GF-D8 (cell line): ENCODE measurements around the gene ACAP2.
"Not testable (repeated sequence)": the region's sequence is repeated elsewhere in the genome, so short reads cannot be mapped to it uniquely, and the experiment has no call there.

Experiments
- DNase-seq: peaks from one replicate; lab custom pipeline; 2025; lab: John Stamatoyannopoulos, UW

The ACAP2 gene

DNA sequence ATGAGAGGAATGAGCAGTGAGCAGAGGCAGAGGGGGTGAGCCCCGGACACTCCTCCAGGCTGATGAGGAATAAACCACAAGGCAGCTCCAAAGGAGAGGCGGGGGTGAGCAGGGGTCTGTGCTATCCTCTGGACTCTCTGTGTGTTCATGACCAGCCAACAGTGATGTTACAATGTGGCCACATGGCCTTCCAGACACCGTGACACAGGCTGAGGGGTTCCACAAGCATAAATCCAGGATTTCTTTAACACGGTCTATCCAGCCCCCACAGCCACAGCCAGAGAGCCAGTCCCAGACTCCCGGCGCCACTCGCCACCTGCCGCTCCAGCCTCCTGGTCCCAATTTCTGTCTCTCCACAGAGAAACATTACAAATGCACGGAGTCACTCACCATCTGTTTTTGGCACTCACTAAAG lies 196.2 kb downstream of the ACAP2 start:
- no peak for DNase-seq

DNA sequence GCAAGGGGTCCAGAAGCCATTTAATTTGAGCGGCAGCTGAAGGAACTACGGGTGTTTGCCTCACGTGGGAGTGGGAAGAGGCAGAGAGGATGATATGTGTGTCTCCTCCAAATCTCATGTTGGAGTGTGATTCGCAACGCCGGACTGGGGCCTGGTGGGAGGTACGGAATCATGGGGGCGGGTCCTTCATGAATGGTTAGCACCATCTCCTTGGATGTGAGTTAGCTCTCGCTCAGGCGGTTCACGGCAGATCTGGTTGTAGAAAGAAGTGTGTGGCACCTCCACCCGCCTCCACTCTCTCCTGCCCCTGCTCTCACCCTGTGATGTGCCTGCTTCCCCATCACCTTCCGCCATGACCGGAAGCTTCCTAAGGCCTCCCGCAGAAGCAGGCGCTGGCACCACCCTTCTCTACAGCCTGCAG lies 197.3 kb downstream of the ACAP2 start:
- no peak for DNase-seq

DNA sequence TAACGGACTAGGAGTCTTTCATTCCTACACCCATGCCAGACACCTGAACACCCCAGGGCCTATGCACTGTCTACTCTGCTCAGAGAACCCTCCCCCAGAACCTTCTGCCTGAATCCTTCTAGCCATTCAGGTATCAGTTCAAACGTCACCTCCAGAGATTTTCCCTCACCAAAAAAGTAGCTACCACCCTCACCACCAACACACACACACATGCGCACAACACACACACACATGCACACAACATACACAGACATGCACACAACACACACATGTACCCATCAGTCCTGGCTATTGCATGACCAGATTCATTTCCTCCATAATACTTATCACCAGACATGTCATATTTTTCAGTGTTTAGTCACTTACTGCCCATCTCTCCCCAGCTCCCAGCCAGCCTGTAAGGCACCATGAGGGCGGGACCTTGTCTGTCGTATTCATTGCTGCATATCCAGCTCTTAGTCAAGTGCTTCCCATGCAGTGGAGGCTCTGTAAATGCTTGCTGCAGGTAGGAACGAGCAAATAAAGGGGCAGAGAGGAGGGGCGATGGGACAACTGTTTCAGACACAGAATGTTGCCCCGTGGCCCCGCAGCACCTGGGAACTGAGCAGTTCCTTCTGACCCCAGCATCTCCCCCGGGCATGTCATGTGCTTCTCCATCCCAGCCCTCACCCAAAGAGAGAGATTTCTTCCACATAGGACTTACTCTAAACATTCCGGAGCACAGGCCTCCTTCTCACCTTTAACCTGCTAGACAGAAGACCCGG lies 201.0 kb downstream of the ACAP2 start:
- no peak for DNase-seq

DNA sequence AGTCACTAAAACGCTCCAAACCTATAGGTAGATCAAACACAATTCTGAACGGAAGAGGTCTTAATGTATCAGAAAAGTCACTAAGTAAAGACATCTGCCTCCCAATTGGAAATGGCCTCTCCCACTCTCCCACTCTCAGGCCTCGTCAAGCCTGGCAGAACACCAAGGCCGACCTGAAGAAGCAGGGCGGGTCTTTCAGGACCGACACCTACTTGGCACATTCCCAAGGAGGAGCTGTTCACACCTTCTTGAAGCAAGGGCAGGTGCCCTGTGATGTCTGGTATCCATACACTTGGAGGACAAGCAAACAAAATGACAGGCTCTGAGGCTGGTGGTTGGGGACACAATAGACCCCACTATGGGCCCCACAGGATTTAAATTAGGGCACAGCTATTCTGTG lies 201.9 kb downstream of the ACAP2 start:
- no peak for DNase-seq

DNA sequence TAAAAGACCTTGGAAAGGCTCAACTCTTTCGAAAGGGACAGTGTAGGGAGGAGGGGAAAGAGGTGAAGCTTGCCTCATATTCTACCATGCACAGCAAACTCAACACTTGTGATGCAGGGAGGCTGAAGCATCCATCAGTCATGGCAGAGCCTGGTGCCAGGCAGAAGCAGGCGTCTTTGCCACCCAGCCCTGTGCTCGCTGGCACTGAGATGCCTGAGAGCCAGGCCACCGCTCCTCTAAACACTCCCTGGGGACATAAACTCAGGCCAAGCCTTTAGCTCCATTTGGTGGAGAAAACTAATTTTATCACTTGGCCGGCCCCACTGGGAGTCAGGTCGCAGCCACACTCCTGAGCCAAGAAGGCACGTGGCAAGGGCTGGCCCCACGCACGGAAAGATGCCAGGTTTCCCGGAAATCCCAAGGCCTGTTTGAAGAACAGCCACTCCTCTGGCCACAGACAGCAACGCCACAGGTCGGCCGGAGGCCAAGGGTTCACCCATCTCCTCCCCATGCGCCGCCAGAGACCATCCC lies 202.6 kb downstream of the ACAP2 start:
- DNase-seq = no peak

DNA sequence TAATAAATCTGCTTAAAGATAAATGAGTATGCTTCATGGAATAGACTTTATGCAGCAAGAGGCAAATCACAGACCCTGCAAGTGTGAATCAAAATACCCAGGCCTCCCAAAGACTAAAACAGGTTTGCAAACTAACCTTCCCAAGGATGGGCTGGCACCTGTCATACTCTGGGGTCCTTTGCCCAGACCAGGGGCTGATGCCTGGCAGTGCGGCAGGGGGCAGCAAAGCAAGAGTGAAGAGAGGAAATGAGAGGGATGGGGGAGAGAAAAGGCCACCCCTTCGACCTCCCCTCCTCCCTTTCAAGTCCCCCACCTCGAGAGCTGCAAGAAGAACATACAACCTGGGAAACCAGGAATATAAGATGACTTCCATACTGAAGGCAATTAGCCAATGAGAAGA lies 203.7 kb downstream of the ACAP2 start:
- no peak for DNase-seq

DNA sequence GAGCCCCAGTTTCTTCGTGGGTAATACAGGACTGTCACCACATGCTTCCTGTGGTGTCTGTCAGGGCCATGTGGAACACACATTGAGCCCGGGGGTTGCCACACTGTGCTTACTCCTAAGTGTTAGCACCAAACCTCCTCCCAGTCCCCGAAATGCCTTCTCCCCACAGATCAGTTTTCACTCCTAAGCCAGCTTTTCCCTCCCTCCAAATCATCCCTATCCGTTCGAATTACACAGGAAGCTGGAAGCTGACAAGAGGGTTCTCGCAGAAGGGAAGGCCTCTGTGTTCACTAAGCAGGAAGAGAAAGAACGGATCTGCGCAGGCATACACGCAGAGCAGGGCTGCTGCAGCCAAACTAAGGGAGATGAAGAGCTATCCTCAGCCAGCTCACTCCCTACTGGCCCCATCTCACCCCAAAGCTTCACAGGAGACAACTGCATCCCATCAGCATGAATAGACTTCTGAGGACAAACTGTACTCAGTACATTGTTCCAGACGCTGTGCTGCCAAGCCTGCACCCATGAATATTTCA lies 204.2 kb downstream of the ACAP2 start:
- DNase-seq = no peak

DNA sequence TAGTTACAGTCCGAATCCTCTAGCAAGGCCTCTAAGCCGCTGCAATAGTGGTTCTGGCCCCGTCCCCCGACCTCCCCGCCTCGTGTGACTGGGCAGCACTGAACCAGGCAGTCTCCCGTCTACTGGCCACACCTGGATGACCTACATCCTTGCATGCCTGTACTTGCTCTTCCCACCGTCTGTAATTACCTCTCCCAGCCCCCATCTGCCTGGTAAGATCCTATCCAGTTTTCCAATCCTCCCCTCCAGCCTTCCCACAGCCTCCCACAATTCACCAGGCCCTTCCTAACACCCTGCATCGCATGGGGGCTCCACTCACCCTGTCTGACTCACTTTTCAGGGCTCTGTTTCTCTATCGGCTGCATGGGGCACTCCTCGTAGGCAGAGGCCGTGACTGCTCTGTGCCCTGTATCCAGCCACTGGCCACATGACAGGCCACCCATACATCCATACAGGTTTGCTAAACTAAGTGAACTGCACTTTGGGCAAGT lies 204.7 kb downstream of the ACAP2 start:
- no peak for DNase-seq

DNA sequence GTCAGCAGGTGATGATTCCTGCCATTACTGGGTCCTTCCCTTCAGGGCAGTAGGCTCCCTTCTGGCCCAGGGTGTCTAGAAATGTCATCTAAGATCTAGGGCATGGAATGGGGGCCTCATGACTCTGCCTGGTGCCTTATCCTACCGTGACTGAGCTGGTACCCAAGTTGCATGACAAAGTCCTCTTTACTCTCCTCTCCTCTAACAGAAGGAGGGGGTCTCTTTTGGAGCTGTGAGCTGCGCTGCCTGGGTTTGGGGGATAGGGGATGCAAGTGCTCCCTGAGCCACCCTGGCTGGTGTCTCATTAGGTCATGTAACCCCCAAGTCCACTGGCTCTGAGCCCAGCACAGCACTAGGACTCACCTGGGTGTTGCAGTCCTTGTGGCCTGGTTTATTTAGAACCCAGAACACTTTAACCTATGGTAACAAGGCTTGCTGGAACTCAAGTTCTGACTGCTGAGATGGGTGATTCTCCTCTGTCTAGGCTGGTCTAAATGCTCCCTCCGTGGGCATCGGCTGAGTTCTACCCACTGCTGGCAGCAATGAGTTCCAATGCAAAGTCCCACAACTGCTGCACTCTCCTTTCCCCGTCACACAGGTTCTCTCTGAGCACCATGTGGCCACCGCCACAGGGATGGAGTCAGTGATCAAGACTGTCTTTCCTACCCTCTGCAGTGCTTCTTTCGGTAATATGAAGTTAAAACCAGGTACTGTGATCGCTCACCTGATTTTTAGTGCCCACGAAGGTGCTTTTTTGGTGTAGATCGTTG lies 205.8 kb downstream of the ACAP2 start:
- no peak for DNase-seq

DNA sequence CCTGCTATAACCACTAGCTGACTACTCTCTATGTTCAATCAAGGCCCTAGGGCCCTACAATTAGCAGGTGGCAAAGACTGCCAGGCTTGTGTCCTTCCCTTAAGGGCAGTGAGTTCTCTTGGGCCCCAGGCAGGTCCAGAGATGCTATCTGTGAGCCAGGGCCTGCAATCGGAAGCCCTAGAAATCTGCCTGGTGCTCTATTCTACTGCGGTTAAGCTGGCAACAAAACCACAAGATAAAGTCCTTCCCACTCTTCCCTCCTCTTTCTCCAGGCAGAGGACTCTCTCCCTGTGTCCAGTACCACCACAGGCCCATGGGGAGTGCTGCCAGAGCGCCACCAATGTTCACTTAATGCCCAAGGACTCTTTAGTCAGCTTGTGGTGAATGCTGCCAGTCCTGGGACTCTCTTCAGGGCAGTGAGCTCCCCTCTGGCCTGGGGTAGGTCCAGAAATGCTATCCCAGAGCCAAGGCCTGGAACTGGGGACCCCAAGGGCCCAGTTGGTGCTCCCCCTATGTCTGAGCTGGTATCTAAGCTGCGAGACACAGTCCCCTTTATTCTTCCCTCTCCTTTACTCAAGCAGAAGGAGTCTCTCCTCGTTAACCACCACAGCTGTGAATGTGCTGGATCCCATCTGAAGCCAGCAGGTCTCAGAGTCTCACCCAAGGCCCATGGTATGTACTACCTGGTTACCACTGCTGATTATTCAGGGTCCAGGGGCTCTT lies 206.6 kb downstream of the ACAP2 start:
- DNase-seq = no peak

DNA sequence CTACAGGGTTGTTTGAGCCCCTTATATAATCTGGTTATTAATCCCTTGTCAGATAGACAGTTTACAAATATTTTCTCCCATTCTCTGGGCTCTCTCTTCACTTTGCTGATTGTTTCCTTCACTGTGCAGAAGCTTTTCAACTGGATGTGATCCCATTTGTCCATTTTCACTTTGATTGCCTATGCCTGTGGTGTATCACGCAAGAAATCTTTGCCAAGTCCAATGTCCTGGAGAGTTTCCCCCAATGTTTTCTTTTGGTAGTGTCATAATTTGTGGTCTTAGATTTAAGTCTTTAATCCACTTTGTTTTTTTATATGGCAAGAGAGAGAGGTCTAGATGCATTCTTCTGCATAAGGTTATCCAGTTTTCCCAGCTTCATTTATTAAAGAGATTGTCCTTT lies 212.6 kb downstream of the ACAP2 start:
- no peak for DNase-seq

DNA sequence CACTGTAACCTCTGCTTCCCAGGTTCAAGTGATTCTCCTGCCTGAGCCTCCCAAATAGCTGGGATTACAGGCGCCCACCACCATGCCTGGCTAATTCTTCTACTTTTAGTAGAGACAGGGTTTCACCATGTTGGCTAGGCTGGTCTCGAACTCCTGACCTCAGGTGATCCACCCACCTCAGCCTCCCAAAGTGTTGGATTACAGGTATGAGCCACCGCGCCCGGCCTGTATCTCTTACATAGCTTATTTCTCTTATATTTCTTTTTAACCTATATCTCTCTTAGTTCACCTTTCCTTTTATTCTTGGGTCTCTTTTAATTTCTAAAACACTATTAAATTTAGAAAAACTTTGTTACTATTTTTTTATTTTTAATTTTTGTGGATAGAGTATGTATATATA lies 213.9 kb downstream of the ACAP2 start:
- DNase-seq = not testable (repeated sequence)

DNA sequence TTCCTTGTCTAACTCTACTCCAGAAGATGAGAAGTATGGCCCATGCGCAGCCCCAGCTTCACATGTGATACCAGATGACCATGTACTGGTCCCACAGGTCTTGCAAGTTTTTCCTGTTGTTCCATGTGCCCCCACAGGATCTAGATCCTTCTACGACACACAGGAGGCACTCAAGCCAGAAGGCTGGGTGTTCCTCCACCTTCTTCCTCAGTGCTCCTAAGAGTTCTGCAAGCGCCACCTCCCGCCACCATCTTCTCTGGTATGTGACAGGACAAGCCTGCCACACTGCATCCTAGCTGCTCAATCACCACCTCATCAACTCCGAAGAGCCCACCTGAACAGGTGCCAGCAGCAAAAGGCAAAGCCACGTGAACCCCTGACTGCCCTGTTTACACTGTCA lies 214.9 kb downstream of the ACAP2 start:
- no peak for DNase-seq

DNA sequence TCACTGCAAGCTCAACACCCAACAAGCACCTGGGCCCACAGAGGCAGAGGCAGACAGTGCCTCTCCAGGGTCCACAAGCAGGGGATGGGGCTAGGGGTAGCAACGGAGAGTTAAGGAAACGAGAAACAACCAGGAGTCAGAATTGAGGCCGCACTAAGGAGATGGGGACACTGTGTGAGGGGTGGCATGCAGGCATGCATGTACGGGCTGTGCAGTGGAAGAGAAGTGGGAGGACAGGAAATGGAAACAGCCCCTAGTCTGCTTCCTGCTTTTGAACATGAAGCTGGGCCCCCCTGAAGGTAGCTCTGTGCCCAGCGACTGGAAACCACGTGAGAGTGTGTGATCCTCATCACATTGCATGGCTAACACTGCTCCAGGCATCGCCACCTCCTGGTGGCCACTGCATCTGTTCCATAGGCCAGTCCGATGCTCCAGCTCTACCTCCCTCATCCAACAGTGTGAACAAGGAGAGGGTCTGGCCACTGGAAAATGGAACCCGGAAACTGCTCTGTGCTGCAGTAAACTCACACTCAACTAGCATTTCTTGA lies 215.8 kb downstream of the ACAP2 start:
- no peak for DNase-seq

DNA sequence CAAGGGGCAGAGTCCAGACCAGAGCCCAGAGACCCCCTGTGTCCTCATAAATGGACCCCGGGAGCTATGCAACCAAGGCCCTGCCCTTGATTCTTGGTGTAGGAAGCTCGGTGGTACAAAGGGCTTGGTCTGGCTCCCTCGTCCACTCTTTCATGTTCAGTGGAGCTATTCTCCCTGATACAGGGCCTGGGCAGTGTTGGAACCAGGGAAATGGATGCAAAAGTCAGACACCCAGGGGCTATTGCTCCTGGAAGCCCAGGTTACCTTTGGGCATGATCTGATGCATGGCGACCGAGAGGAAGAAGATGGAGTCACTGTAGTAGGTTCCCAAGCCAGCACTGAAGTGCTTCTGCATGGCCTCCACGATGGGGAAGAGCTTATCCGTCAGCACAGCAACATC lies 216.4 kb downstream of the ACAP2 start:
- no peak for DNase-seq

DNA sequence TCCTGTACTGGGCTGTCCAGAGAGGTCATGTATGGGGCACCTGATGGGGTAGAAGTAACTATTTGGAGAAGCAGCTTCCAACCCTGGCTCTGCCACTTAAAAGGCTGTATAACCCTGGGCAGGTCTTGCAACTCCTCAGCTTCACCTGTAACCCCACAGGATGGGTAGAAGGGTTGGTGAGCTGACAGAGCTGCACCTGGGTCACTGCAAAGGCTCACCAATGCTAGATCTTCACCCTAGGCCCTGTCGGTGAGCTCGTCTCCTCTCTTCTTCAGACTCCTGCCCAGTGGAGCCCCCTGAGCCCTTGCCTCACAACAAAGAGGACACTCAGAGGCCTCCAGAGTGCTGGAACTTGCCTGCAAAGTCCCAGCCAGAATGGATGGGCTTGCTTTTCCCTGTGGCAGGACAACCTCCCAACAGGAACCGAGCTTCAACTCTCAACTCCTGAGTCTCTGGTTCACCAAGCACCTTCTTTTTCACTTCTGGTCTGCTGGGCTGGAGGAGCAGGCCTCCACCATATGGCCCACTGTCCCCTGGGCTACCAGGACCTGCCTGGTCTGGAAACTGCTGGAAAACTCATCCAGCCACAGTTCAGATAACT lies 217.7 kb downstream of the ACAP2 start:
- DNase-seq = no peak
